AG09319 (cell line): Measurements from ENCODE around the gene STIL.
"Not testable (repeated sequence)": the region's sequence is repeated elsewhere in the genome, so short reads cannot be mapped to it uniquely, and the experiment has no call there.

ENCODE experiments used
- DNase-seq: peaks from one replicate; pipeline ENCODE4 v3.0.0-alpha.2; 2010; ENCODE audit warnings: low read depth; ENCODE audit errors: extremely low read depth
- CTCF ChIP-seq: IDR thresholded peaks from 2 replicates; pipeline ENCODE4 v1.5.1; 2011; ENCODE audit warnings: low read depth, mild to moderate bottlenecking, inconsistent platforms, low read length, moderate library complexity

The STIL gene

GRCh38 chr1:47313915-47314664 is at the start of gene STIL:
Gene STIL (minus strand): TSS chr1:47314147. CDS start chr1:47310319, 3,828 bp downstream.
- no peak for TF ChIP-seq CTCF
- peak; percentile 98 for DNase-seq

GRCh38 chr1:47362828-47363227 is 48.9 kb upstream of the STIL start:
- TF ChIP-seq CTCF, result no peak
- DNase-seq, result no peak

GRCh38 chr1:47361380-47361779 is 47.4 kb upstream of the STIL start:
- no peak for TF ChIP-seq CTCF
- DNase-seq, result no peak

- DNase-seq, result no peak
- no peak for TF ChIP-seq CTCF
These were observed 37.4 kb upstream of the STIL start for GRCh38 chr1:47351305-47351704.

GRCh38 chr1:47348246-47348645 is 34.3 kb upstream of the STIL start:
- DNase-seq, result no peak
- no peak for TF ChIP-seq CTCF

GRCh38 chr1:47347735-47348134 is 33.8 kb upstream of the STIL start:
- TF ChIP-seq CTCF, result no peak
- no peak for DNase-seq

- DNase-seq, result not testable (repeated sequence)
These were observed 33.0 kb upstream of the STIL start for GRCh38 chr1:47346979-47347378.

GRCh38 chr1:47340227-47340626 is 26.3 kb upstream of the STIL start:
- TF ChIP-seq CTCF, result no peak
- no peak for DNase-seq
